Breast epithelium (tissue), 3 donors: Measurements from ENCODE around the gene BPI.

Source experiments
- POLR2A ChIP-seq: fragments of 450-650 bp; IDR thresholded peaks from one replicate; pipeline ENCODE4 v1.6.1; 2016; ENCODE audit warnings: antibody characterized with exemption, mild to moderate bottlenecking, moderate library complexity
- POLR2AphosphoS5 ChIP-seq, 3 donors: sonication (generic); formaldehyde crosslinking; IDR thresholded peaks; one replicate each; pipeline ENCODE4 v1.6.1; 2017; ENCODE audit warnings: antibody characterized with exemption in 3 of 3
- TF ChIP-seq, protein P1 (sequence below), 3 donors: fragments of 450-650 bp; IDR thresholded peaks; one replicate each; pipeline ENCODE4 v1.5.1; 2016 to 2017; ENCODE audit warnings: antibody characterized with exemption in 3 of 3, mild to moderate bottlenecking in 3 of 3, moderate library complexity in 3 of 3

DNA sequence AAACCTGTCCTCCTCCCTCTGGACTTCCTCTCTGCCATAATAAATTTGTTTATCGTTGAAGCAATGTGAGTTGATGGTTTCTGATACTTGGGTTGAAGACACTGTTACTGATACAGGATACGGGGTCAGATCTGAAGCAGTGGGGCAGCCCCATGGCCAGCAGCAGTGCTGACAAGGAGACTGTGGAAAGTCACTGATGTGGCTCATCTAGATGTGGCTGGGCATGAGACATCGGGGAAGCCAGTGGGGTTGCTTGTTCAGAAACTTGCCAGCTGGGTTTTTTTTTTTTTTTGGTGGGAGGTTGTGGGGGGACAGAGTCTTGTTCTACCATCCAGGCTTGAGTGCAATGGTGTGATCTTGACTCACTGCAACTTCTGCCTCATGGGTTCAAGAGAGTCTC is 2.6 kb upstream of the BPI start:
- no peak for TF ChIP-seq POLR2A
- TF ChIP-seq, protein P1, sequence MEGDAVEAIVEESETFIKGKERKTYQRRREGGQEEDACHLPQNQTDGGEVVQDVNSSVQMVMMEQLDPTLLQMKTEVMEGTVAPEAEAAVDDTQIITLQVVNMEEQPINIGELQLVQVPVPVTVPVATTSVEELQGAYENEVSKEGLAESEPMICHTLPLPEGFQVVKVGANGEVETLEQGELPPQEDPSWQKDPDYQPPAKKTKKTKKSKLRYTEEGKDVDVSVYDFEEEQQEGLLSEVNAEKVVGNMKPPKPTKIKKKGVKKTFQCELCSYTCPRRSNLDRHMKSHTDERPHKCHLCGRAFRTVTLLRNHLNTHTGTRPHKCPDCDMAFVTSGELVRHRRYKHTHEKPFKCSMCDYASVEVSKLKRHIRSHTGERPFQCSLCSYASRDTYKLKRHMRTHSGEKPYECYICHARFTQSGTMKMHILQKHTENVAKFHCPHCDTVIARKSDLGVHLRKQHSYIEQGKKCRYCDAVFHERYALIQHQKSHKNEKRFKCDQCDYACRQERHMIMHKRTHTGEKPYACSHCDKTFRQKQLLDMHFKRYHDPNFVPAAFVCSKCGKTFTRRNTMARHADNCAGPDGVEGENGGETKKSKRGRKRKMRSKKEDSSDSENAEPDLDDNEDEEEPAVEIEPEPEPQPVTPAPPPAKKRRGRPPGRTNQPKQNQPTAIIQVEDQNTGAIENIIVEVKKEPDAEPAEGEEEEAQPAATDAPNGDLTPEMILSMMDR (IDR thresholded peaks at IDR 0.05), result no peak
- TF ChIP-seq POLR2AphosphoS5 (IDR thresholded peaks at IDR 0.05), result no peak
